Activated CD4-positive, alpha-beta T cell treated with anti-CD3 and anti-CD28 coated beads, Interleukin-2, amount 50 U/mL, for 24 hours (primary cell): Measurements from ENCODE around the gene MAP4K2.
"Not testable (repeated sequence)": the region's sequence is repeated elsewhere in the genome, so short reads cannot be mapped to it uniquely, and the experiment has no call there.

ENCODE experiments used
- DNase-seq, 2 donors: peaks; one replicate each; pipeline ENCODE4 v3.0.0-alpha.2; 2020; ENCODE audit warnings: low read depth in 1 of 2, low spot score in 1 of 2

MAP4K2 gene

GRCh38 chr11:64838600-64839334 is 35.8 kb upstream of the MAP4K2 start:
- DNase-seq: no peak

DNA sequence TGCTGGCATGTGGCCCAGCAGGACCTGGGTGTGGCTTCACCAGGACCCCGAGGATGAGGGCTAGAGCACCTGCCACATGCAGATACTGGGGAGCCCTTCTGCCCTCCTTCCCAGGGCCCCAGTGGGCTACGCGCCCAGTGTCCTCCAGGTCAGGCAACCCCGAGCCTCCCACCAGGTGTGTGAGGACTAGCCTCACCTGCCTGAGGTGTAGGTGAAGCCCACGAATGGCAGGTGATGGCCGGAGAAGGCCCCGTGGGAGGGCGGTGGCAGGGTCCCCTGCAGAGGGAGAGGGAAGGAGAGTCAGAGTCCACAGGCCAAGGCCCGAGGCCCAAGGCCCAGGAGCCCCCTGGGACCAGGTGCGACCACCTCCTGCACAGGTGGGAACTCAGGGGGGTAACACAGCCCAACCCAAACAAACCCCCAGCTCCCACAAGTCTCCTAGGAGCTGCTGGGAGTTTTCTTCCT is 34.9 kb upstream of the MAP4K2 start:
- DNase-seq: no peak

- no peak for DNase-seq
Measured at GRCh38 chr11:64836448-64837072, 33.5 kb upstream of the MAP4K2 start.

- DNase-seq: no peak
Measured at GRCh38 chr11:64835616-64836447, 32.8 kb upstream of the MAP4K2 start.

- no peak for DNase-seq
Measured at GRCh38 chr11:64834723-64835615, 32.0 kb upstream of the MAP4K2 start.

GRCh38 chr11:64834031-64834722 is 31.2 kb upstream of the MAP4K2 start:
- no peak for DNase-seq

DNA sequence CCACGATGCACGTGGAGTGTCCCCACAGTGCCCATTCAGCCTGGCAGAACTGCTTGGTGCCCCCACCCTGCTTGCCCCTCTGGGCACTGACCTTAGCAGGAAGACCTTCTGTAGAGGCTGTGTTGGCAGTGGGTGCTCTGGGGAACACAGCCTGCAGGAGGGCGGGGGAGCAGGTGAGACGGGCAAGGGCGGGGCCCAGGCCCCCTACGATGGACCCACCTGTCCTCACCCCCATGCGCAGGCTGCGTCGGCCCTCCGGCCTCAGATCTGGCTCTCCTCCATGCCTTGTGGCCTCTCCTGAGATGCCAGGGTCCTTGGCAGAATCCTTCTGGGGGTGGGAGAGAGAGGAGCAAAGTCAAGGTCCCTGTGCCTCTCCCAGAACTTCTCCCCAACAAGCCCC is 30.5 kb upstream of the MAP4K2 start:
- no peak for DNase-seq

DNA sequence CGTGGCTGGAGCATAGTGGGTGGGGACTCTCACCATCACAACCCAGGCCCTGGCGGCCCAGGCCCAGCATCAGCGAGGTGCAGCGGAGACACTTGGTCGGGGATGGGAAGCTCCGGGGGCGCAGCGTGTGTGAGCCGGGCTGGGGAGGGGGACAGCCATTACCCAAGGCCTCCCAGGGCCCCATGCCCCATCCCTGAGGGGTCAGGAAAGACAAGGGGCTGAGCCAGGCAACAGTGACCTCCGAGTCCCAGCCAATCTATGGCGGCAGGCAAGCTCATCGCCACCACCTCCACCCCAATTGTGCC is 30.1 kb upstream of the MAP4K2 start:
- DNase-seq: no peak

DNA sequence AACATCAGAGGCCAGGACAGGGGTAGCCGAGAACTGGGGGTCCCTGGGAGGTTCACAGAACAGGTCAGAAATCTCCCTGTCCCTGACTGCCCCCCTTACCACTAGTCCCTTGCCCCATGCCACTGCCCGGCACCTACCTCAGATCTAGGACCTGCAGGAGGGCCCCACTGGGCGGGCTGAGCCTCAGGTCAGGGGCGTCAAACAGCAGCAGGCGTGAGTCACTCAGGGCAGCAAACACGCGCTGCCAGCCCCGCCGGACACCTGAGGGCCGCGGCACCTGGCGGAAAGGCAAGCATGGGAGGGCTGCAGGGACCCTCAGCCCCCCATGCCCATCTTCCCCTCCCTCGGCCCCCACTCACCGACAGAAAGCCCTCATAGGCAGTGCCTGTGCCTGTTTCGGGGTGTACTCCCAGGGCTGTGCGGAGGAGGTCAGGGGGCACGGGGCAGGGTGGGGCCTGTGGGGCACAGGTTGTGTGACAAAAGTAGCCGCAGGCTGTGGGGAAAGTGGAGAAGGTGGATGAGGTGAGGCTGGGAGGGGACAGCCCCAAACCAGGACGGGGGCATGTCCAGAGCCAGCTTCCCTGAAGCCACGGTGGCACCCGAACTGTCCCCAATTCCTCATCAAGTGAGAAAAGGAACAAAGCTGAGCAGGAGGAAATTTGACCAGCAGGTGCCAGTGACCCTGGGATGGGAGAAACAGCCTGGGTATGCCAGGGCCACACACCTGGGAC is 29.6 kb upstream of the MAP4K2 start:
- no peak for DNase-seq

DNA sequence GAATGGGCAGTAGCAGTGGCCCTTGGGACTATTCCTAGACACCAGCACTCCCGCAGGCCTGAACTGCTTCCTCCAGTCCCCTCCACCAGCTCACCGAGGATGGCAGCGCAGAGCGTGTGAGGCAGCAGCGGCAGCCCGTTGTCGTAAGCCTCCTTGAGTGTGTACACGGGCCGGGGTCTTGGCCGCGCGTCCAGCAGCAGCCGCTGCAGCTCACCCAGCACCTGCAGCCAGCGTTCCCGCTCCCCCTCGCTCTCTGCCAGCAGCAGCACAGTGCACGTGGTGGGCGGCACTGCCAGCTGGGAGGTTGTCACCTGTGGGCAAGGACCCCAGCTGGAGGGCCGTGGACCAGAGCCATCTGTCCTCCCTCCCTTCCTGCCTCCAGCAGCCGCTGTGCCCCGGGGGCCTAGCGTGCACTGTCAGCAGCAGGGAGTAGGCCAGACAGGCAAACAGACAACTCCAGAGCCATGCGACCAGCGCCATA is 28.4 kb upstream of the MAP4K2 start:
- DNase-seq: no peak

DNA sequence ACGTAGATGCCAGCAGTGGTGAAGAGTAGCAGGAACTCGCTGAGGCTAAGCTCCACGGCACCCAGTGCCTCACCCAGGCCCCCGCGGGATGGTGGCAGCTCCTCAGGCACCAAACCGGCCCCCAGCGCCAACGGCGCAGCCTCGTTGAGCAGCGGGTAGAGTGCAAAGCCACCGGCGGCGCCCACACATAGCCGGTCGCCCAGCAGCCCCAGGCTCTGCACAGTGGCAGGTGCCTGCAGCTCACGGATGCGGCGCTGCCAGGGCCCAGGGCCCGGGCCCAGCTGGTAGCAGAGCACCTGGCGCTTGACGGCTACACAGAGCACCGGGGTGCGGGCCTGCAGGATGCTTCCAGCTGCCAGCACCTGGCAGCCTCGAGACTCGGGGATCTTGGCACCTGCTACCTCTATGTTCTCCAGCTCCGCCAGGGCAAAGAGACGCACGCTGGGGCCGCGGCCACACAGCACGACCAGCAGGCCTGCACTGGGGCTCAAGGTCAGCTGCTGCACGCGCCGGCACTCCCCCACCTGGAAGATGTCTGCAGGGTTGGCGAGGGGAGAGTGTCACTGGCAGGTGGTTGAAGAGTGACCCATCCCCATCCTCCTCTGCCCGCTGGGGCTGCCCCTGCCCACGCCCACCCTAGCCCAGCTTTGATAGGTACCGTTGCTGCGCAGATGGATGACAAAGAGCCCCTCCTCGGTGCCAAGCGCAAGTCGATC is 26.7 kb upstream of the MAP4K2 start:
- DNase-seq: no peak

GRCh38 chr11:64827451-64827839 is 24.4 kb upstream of the MAP4K2 start:
- no peak for DNase-seq

DNA sequence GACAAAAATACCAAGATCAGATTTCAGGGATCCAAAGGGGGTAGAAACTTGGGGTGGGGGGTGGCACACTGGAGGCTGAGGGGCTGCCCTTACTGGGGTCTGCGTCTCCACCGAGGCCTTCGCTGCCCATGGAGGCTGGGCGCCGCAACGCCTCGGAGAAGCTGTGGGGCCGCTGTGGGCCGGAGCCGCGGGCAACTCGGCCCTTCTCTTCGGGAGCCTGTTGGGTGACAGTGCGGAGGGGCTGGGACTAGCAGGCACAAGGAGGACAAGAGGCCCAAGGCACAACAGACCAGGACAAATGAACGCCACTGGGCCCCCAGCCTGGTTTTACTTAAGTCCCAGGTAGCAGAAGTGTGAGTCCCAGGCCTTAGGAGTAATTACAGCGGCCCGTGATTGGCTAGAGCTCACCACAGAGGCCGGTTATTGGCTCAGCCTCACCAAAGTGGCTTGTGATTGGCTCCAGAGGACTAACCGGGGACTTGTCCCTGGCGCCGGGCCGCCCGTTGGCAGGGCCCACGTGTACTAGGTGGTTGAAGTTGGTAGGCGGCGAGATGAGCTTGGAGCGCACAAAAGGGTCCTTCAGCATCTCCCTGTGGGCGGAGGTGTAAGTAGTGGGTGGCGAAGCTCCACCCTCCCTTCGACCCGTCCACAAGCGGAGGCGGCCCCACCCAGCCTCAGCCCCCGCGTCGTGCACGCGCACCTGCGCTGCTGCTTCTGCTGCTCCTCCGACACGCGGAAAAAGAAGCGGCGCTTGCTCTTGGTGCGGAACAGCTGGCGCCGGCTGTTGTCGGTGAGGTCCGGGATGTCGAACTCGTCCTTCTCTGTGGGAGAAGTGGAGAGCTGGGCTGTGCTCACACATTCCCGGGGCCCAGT is 23.8 kb upstream of the MAP4K2 start:
- no peak for DNase-seq

DNA sequence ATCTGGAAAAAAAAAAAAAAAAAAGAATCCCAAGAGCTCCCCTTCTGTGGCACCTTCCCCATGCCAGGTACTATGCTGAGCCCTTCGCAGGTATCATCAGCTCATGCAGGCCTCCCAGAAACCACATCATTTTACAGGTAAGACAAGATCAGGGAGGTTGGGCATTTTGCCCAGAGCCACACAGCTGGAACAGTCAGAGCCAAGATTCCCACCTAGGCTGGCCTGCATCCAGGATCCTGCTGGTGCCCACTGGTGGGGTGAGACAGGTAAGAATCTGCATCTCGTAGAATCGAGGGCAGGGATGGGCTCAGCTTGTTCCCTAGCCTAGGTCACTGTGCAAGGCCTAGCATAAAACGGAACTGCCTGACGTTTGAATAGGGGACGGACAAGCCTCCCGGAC is 23.0 kb upstream of the MAP4K2 start:
- DNase-seq: no peak

DNA sequence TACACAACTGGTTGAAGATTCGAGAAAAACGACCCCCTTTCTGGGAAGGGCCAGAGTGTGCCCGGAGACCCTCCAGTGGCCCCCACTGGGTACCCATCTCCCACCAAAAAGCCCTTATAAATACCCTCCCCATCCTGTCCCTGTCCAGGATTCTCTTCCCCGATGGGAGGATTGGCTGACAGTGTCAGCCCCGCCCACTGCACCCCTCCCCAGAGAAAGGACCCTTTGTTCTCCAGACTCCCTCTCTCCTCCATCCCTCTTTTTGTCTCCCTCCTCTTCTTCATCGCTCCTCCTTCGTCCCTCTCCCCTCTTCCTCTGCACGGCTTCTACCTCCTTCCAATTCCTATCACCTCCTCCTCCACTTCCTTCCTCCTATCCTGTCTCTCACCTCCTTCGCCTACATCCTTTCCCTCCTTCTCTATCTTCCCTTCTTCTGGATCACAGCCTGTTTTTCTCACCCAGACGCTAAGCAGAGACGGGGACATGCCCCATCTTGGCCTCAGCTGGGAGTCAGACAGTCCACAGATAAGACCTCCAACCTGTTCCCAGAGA is 20.6 kb upstream of the MAP4K2 start:
- no peak for DNase-seq

DNA sequence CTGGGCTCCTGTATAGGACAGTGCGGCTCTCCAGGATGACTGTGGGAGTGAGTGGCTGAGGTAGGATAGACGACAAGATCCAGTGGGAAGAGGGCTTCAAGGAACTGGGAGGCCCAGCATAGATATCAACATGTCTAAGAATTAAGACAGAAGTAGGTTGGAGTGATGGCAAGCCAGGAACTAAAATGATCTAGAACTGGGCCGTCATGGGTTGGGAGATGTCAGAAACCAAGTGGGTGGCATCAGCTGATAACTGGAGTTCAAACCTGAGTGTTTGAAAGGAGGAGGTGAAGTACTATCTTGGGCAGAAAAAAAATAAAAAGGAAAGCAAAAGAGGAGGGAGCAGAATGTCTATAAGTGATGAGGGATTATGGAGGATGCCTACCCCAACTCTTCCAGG is 14.5 kb upstream of the MAP4K2 start:
- DNase-seq: no peak

- not testable (repeated sequence) for DNase-seq
Measured at GRCh38 chr11:64815433-64815832, 12.4 kb upstream of the MAP4K2 start.

DNA sequence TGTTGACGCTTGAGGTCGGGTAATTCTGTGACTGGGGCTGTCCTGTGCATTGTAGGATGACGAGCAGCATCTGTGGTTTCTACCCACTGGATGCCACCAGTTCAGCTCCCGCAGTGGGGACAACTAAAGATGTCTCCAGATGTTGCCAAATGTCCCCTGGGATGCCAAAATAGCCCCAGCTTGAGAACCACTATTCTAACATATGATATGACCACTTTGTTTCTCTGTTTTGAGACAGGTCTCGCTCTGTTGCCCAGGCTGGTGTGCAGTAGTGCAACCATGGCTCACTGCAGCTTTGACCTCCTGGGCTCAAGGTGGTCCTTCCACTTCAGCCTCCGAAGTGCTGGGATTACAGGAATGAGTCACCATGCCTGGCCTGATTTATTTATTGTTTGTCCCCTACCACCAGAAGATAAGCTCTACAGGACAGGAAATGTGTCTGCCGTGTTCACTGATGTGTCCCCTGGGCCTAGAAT is 11.7 kb upstream of the MAP4K2 start:
- no peak for DNase-seq
